ENCODE results near the gene CDC42EP1. TPM values are rescaled to one million over a fixed set of nuclear protein-coding genes. Genes with fewer than 3 reads are reported as not detected.
"Not testable (repeated sequence)": the region's sequence is repeated elsewhere in the genome, so short reads cannot be mapped to it uniquely, and the experiment has no call there.

The CDC42EP1 gene
- total RNA-seq, 1 experiment from 2014 or later, result 12.4 TPM

DNA sequence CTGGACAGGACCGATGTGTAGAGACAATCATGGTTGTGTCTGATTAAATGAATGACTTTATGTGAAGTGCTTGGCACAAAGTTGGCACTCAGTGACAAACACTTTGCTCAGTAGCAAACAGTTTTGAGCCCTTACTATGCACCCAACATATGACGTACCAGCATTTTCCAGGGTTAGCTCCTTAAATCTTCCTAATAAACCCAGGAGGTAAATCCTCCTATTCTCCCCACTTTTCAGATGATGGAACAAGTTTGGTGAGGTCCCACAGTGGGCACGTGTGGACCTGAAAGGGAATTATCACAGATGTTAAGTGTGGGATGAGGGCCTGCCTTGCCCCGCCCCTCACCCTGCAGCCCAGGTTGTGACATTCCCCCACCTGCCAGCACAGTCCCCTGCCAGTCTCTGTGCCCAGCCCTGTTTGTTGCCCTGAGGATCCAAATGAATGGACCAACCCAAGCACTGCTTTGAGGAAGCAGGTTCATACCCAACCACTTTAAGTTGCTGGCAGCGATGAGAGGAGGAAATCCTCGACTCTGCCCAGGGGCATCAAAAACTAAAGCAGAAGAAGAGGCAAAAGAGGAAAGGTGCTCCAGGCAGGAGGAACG, 34.4 kb upstream of the CDC42EP1 start:
- no peaks in the 10 kb centered on the region for H3K36me3 ChIP-seq
- peaks cover 14% of the 10 kb centered on the region for H3K4me1 ChIP-seq
- no peak for DNase-seq
- H3K4me3 ChIP-seq, result no peak overlapping the region
- no peaks in the 10 kb centered on the region for H3K9me3 ChIP-seq (replicated peaks)
- H3K27me3 ChIP-seq, result no peaks in the 10 kb centered on the region; the same call in 1 of the 2 replicates
- H3K27ac ChIP-seq, result peak overlapping the region; percentile 22; the same call in 1 of the 2 replicates

GRCh38 chr22:37526376-37526775, 33.9 kb upstream of the CDC42EP1 start:
- H3K27ac ChIP-seq, result peak overlapping the region; percentile 22; the same call in 1 of the 2 replicates
- peaks cover 14% of the 10 kb centered on the region for H3K4me1 ChIP-seq
- DNase-seq, result peak; percentile 56 to 59
- no peak overlapping the region for H3K4me3 ChIP-seq
- no peaks in the 10 kb centered on the region for H3K9me3 ChIP-seq (replicated peaks)
- no peaks in the 10 kb centered on the region for H3K36me3 ChIP-seq
- H3K27me3 ChIP-seq, result no peaks in the 10 kb centered on the region

GRCh38 chr22:37527081-37527752, 33.1 kb upstream of the CDC42EP1 start:
- DNase-seq; H3K36me3 ChIP-seq; H3K27ac ChIP-seq; H3K27me3 ChIP-seq; H3K9me3 ChIP-seq (replicated peaks); H3K4me3 ChIP-seq: not testable (repeated sequence)
- peaks cover 14% of the 10 kb centered on the region for H3K4me1 ChIP-seq

GRCh38 chr22:37527952-37528351, 32.3 kb upstream of the CDC42EP1 start:
- H3K4me1 ChIP-seq, result peaks cover 14% of the 10 kb centered on the region
- H3K9me3 ChIP-seq (replicated peaks); DNase-seq; H3K4me3 ChIP-seq; H3K27me3 ChIP-seq; H3K36me3 ChIP-seq; H3K27ac ChIP-seq: not testable (repeated sequence)

DNA sequence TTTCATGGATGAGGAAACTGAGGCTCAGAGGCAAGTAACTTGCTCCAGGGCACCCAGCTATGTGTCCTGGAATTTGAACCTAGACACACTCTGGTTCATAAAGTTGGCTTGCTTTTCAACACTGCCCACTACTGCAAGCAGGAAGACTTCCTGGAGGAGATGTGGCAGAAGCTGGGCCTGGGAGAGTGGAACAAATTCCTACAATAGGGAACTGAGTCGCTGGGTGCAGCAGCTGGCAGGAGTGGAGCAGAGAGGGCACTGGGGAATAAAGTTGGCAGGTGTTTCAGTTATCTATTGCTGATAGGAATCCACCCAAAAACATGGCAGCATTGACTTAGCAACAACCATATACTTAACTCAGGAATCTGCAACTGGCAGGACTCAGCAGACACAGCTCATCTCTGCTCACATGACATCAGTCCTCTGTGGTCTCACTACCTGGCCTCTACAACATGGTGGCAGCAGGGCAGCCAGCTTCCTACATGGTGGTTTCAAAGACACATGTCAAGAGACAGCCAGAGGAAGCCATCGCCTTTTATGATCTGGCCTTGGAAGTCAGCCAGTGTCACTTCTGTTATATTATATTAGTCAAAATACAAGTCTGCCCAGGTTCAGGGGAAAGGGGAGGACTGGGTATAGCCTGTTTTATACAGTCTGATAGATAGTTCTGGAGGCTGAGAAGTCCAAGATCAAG, 30.5 kb upstream of the CDC42EP1 start:
- H3K27ac ChIP-seq, result no peak overlapping the region
- no peak for DNase-seq
- H3K36me3 ChIP-seq, result no peaks in the 10 kb centered on the region
- H3K4me3 ChIP-seq, result no peak overlapping the region
- H3K9me3 ChIP-seq (replicated peaks), result no peaks in the 10 kb centered on the region
- H3K27me3 ChIP-seq, result no peaks in the 10 kb centered on the region
- H3K4me1 ChIP-seq, result peaks cover 29% of the 10 kb centered on the region

DNA sequence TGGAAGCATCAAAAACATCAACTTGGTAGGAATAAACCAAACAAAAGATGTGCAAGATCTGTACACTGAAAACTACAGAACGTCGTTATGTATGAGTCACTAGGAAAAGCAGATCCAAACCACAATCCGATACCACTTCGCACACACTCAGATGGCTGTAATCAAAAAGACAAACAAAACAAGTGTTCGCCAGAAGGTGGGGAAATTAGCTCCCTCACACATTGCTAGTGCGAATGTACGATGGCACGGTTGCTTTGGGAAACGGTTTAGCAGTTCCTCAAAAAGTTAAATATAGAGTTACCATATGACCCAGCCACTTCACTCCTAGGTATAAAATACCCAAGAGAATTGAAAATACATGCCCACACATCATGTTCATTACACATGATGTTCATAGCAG, 26.3 kb upstream of the CDC42EP1 start:
- peak in 1 of 2 experiments; percentile 45 for DNase-seq
- H3K27me3 ChIP-seq, result no peaks in the 10 kb centered on the region
- no peaks in the 10 kb centered on the region for H3K36me3 ChIP-seq
- no peak overlapping the region for H3K4me3 ChIP-seq
- H3K4me1 ChIP-seq, result peaks cover 23% of the 10 kb centered on the region
- peak overlapping the region; percentile 30 for H3K27ac ChIP-seq
- no peaks in the 10 kb centered on the region for H3K9me3 ChIP-seq (replicated peaks)

DNA sequence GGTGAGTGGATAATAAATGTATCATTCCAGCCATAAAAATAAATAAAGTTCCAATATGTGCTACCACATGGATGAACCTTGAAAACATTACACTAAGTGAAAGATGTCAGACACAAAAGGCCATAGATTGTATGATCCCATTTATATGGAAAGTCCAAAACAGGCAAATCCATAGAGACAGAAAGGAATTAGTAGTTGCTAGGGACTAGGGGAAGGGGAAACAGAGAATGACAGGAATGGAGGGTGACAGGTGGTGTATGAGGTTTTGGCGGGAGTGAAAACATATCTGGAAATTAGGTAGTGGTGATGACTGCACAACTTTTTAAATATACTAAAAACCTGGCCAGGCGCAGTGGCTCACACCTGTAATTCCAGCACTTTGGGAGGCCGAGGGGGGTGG, 25.8 kb upstream of the CDC42EP1 start:
- no peaks in the 10 kb centered on the region for H3K36me3 ChIP-seq
- peaks cover 28% of the 10 kb centered on the region for H3K4me1 ChIP-seq
- H3K27ac ChIP-seq, result peak overlapping the region; percentile 30
- no peak overlapping the region for H3K4me3 ChIP-seq
- DNase-seq, result peak; percentile 31 to 71
- no peaks in the 10 kb centered on the region for H3K27me3 ChIP-seq
- no peaks in the 10 kb centered on the region for H3K9me3 ChIP-seq (replicated peaks)

- H3K4me1 ChIP-seq, result peaks cover 35% of the 10 kb centered on the region
- H3K27ac ChIP-seq, result no peak overlapping the region; the same call in 1 of the 2 replicates
- H3K36me3 ChIP-seq, result no peaks in the 10 kb centered on the region
- H3K9me3 ChIP-seq (replicated peaks), result no peaks in the 10 kb centered on the region
- H3K4me3 ChIP-seq, result no peak overlapping the region
- no peaks in the 10 kb centered on the region for H3K27me3 ChIP-seq
- DNase-seq, result no peak
These were observed 25.1 kb upstream of the CDC42EP1 start for GRCh38 chr22:37535159-37535558.

DNA sequence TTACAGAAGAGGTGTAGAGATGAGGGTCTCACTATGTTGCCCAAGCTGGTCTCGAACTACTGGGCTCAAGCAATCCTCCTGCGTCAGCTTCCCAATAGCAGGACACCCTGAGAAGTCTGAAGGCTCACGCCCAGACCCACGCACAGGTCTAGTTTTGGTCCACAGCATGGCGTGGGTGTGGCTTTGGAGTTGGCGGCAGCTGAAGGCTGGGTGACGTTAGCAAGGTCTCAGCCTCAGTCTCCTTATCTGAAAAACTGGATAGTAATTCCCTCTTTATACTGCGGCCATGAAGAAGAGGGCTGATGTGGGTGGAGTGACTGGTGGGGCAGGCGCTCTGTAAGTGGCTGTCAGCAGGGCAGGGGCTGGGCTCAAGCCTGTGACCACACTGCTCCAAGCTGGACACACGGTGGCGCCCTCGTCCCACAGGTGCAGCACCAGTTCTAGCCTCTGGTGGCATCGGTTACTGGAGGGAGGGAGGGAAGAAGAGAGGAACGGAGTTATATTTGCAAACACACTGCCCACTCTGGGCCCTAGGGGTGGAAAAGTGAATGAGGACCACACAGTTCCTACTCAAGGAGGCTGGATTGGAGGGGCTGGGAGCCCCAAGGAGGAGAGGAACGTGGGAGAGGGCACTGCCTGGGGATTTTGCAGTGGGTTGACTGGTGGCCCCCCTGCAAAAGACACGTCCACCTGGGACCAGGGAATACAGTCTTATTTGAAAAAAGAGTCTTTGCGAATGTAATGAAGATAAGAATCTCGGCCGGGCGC, 21.5 kb upstream of the CDC42EP1 start:
- Histone ChIP-seq H3K4me1 (peaks cover 51% of the 10 kb centered on the region), H3K9me3 (replicated peaks) (no peaks in the 10 kb centered on the region), H3K27ac (no peak overlapping the region), H3K27me3 (no peaks in the 10 kb centered on the region), H3K4me3 (no peak overlapping the region), H3K36me3 (no peaks in the 10 kb centered on the region)
- DNase-seq, result peak; percentile 90 to 96

DNA sequence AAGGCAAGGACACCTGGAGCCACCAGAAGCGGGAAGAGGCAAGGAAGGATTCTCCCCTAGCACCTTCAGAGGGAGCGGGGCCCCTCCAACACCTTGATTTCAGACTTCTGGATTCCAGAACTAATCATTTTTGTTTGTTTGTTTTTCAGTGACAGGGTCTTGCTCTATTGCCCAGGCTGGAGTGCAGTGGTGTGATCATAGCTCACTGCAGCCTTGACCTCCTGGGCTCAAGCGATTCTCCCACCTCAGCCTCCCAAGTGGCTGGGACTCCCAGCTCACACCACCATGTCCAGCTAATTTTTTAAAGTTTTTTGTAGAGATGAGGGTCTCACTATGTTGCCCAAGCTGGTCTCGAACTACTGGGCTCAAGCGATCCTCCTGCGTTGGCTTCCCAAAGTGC, 20.5 kb upstream of the CDC42EP1 start:
- not testable (repeated sequence) for H3K4me3 ChIP-seq; DNase-seq; H3K27ac ChIP-seq; H3K9me3 ChIP-seq (replicated peaks); H3K36me3 ChIP-seq; H3K27me3 ChIP-seq
- H3K4me1 ChIP-seq, result peaks cover 44% of the 10 kb centered on the region

DNA sequence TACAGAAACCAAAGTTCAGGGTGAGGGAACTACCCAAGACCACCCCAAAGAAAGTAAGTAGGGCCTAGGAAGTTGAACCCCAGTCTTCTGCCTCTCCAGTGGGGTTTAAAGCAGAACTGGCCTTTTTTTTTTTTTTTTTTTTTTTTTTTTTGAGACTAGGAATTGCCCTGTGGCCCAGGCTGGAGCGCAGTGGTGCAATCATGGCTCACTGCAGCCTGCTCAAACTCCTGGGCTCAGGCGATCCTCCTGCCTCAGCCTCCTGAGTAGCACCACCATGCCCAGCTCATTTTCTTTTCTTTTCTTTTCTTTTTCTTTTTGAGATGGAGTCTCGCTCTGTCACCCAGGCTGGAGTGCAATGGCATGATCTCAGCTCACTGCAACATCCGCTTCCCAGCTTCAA, 17.9 kb upstream of the CDC42EP1 start:
- H3K27me3 ChIP-seq; H3K9me3 ChIP-seq (replicated peaks); DNase-seq; H3K27ac ChIP-seq; H3K4me3 ChIP-seq; H3K36me3 ChIP-seq: not testable (repeated sequence)
- H3K4me1 ChIP-seq, result peaks cover 54% of the 10 kb centered on the region

DNA sequence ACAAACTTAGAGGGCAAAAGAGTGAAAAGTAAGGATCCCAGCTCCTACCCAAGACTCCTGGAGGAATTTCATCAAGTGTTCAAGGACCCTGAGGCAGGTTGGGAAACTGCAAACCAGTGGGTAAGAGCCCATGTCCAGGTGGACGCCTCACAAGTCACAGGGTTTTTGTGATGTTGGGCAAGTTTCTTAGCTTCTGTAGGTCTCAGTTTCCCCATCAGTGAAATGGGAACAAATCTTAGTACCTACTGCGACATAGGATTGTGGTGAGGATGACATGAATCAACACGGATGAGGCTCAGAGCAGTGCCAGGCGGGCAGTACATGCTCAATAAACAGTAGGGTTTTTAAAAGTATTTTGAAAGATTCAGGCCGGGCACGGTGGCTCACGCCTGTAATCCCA, 17.3 kb upstream of the CDC42EP1 start:
- Histone ChIP-seq H3K36me3 (no peaks in the 10 kb centered on the region), H3K27me3 (no peaks in the 10 kb centered on the region), H3K4me3 (no peak overlapping the region), H3K9me3 (replicated peaks) (no peaks in the 10 kb centered on the region), H3K27ac (no peak overlapping the region), H3K4me1 (peaks cover 56% of the 10 kb centered on the region)
- DNase-seq, result no peak

DNA sequence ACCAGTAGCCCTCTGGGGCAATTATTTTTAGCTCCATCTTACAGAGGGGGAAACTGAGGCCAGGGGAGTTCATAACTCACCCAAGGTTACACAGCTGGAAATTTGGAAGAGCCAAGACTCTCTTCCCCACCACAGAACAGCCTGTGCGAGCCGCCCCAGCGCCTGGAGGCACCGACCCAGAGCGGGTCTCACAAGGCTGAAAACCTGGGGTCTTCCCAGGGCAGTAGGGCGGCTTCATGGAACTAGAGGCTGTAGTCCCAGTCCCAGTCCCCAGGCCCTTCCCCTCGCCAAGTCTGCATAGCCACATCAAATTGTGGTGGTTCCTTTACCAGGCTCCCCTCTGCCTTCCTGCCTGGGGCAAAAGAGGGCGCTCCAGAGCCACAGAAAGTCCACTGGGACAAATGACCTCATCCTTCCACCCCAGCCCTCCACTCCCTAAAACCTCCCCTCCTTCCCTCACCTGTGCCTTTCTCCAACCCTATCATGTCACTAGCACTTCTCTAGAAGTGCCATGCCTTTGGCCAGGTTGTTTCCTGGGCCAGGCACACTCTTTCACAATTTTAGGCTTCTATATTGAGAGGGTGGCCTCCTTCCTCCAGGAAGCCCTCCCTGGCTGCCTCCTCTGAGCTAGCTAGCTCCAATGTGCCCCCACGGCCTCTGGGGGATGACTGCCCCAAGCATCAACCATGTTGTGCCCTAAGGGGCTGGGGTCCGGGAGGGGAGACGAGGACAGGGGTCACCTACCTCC, 15.2 kb upstream of the CDC42EP1 start:
- peak; percentile 79 to 86 for DNase-seq
- Histone ChIP-seq H3K4me3 (peak overlapping the region; percentile 38), H3K36me3 (no peaks in the 10 kb centered on the region), H3K27ac (peak overlapping the region; percentile 71; the same call in 1 of the 2 replicates), H3K4me1 (peaks cover 50% of the 10 kb centered on the region), H3K9me3 (replicated peaks) (no peaks in the 10 kb centered on the region), H3K27me3 (no peaks in the 10 kb centered on the region)

DNA sequence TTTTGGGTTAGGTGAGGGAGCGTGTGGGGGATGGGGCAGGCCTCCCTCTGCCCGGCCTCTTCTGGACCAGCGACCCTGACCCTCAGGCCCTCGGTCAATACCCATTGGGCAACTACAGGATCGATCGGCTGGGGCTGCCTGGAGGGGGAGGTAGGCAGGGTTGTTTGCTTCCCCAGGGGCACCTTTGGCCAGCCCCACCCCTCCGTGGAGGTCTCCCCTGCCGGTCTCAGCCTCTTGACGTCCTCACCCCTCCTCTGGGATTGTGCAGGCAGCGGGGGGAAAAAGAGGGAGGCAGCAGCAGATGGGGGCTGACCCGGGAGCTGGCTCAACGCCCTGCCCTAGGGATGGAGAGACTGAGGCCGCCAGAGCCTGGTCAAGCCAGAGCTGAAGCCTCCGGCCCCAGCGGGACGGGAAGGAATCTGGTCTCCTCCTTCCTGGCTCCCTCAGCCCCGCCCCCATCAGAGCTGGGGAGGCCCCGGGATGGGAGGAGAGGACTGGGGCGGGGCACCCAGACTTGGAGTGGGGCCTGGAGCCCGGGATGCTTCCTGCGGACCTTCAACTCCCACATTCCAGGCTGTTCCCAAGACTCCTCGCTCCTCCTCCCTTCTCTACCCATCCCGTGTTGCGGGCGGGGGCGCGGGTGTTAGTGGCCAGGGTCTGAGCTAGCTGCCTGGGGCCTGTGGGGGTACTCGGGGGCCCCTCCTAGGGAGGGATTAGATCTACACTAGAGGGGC, 14.4 kb upstream of the CDC42EP1 start:
- Histone ChIP-seq H3K27me3 (no peaks in the 10 kb centered on the region), H3K4me3 (peak overlapping the region; percentile 38), H3K9me3 (replicated peaks) (no peaks in the 10 kb centered on the region), H3K27ac (peak overlapping the region; percentile 71), H3K4me1 (peaks cover 44% of the 10 kb centered on the region), H3K36me3 (no peaks in the 10 kb centered on the region)
- peak; percentile 90 to 91 for DNase-seq

All from SJCRH30 (cell line).